Measurements from ENCODE around the gene PLXDC2.

PLXDC2 gene

DNA sequence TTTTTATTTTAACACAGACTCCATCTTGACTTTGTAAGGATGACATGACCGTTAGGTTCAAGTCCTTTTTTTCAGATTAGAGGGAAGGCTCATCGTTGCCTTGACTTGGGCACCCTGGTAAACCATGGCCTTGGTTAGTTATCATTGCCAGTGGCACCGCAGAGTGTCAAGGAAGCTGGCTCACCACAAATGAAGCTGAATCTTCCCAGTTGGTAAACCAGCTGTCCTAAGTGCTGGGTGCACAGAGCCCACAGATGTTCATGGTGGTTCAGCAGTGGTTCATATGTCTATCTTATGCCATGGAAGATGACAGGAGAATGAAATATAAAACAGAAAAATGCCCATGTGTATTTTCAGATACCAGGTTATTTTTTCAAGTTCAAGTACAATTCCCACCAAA lies 273.6 kb downstream of the PLXDC2 start:
- TF ChIP-seq, protein P1, sequence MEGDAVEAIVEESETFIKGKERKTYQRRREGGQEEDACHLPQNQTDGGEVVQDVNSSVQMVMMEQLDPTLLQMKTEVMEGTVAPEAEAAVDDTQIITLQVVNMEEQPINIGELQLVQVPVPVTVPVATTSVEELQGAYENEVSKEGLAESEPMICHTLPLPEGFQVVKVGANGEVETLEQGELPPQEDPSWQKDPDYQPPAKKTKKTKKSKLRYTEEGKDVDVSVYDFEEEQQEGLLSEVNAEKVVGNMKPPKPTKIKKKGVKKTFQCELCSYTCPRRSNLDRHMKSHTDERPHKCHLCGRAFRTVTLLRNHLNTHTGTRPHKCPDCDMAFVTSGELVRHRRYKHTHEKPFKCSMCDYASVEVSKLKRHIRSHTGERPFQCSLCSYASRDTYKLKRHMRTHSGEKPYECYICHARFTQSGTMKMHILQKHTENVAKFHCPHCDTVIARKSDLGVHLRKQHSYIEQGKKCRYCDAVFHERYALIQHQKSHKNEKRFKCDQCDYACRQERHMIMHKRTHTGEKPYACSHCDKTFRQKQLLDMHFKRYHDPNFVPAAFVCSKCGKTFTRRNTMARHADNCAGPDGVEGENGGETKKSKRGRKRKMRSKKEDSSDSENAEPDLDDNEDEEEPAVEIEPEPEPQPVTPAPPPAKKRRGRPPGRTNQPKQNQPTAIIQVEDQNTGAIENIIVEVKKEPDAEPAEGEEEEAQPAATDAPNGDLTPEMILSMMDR (IDR thresholded peaks at IDR 0.05; ENCODE audit: control extremely low read depth, extremely low read depth, low read depth, missing control alignments), result no peak
- DNase-seq (ENCODE audit: extremely low spot score), result no peak
- POLR2A ChIA-PET, result no interaction called here
- CTCF ChIA-PET, result no interaction called here

DNA sequence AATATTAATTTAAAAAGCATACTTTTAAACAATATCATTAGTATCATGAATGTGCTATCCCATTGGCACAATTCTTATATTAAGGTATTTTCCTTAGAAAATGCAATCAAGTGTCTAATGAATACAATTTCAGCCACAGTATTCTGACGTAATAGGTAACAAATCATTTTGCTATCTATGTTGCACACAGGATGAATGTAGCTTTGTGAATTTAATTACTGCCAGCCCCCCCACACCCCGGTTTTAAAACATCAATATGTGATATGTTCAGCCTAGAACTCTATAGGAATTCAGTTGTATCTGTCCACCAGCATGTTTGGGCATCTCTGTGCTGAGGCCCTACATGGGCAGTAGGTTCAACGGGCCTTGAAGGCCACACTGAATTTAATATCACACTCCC lies 274.6 kb downstream of the PLXDC2 start:
- TF ChIP-seq, protein P1 (IDR thresholded peaks at IDR 0.05; ENCODE audit: control extremely low read depth, extremely low read depth, low read depth, missing control alignments), result no peak

GRCh38 chr10:20091698-20092097 lies 275.5 kb downstream of the PLXDC2 start:
- POLR2A ChIA-PET, result no interaction called here
- CTCF ChIA-PET, result no interaction called here
- DNase-seq (ENCODE audit: extremely low spot score), result no peak
- TF ChIP-seq, protein P1 (IDR thresholded peaks at IDR 0.05; ENCODE audit: control extremely low read depth, extremely low read depth, low read depth, missing control alignments), result no peak

More for the DNA sequence above, 274.6 kb downstream of the PLXDC2 start:
- CTCF ChIA-PET, result no interaction called here
- POLR2A ChIA-PET, result no interaction called here
- no peak for DNase-seq (ENCODE audit: extremely low spot score)

GRCh38 chr10:20093600-20093999 lies 277.4 kb downstream of the PLXDC2 start:
- CTCF ChIA-PET, result interaction anchor here (0.8 kb wide), 1 partner anchor 16 kb away, joined by 3 read pairs; no protein-coding TSS in a partner anchor
- POLR2A ChIA-PET, result no interaction called here
- TF ChIP-seq, protein P1 (IDR thresholded peaks at IDR 0.05; ENCODE audit: control extremely low read depth, extremely low read depth, low read depth, missing control alignments), result no peak

DNA sequence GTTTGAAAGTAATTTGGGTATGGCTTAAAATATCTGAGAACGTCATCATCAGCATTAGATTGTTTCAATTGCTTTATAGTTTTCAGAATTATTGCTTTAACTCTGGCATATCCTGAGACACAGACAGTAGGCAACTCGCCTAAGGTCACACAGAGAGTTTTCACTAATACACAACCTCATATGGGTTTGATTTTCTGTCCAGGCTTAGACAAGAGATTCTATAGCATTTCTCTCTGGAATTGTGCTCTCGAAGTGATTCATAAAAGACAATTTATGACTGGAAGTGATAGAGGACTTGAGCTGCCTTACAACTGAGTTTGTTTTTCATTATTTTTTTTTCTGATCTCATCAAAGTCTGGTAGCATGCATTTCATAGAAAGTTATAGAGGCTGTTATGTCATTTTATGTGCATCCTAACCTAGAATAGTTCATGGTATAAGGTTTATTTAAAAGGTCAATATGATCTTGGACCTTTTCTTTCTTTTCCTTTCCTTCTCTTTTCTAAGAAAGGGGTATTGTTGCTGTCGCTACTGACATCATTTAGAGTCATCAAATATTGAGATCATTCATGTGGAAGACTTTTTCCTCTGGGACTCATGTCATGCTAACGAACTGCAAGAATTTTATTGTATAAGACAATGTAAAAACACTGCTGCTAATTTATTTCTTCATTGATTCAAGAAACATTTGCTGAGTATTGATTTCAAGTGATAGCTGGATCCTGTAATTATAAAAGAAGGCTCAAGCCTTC lies 278.2 kb downstream of the PLXDC2 start:
- TF ChIP-seq, protein P1 (IDR thresholded peaks at IDR 0.05; ENCODE audit: control extremely low read depth, extremely low read depth, low read depth, missing control alignments), result no peak
- DNase-seq (ENCODE audit: extremely low spot score), result no peak
- ChIA-PET POLR2A (no interaction called here), CTCF (no interaction called here)

More at GRCh38 chr10:20093600-20093999, 277.4 kb downstream of the PLXDC2 start:
- no peak for DNase-seq (ENCODE audit: extremely low spot score)

DNA sequence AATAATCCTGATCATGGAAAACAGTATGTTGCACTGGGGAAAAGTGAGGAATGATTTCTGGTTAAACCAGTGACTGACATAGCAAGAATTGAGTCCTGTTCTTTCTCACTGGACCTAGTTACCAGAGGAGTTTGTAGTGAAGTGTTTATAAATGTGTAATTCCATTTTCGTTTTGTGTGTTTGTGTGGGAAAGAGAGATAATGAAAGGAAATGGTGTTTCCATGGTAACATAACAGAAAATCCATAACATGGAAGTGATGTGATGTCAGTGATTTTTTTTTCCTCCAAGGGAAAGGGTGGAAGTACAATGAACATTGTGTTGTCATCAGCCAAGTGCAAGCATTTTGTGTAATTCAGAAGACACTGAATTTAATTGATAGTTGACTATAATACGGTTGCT lies 283.9 kb downstream of the PLXDC2 start:
- CTCF ChIA-PET, result no interaction called here
- TF ChIP-seq, protein P1 (IDR thresholded peaks at IDR 0.05; ENCODE audit: control extremely low read depth, extremely low read depth, low read depth, missing control alignments), result no peak
- POLR2A ChIA-PET, result no interaction called here
- DNase-seq (ENCODE audit: extremely low spot score), result no peak

Measured in GM10248 (cell line).